SK-N-SH (cell line): ENCODE data around the gene TSPAN7. TPM values are rescaled to one million over a fixed set of nuclear protein-coding genes. Genes with fewer than 3 reads are reported as not detected.

Source experiments
- CTCF ChIA-PET: fragments of 300-600, 350-600 bp; formaldehyde crosslinking; extraction: SDS; loops from one replicate; lab custom pipeline; 2021; lab: Yijun Ruan, JAX
- POLR2A ChIA-PET: fragments of 350-600 bp; sonication (Branson Sonifier 250); formaldehyde crosslinking; extraction: SDS; loops from one replicate; lab custom pipeline; 2020; ENCODE audit warnings: antibody characterized with exemption, inconsistent platforms; lab: Yijun Ruan, JAX
- DNase-seq: peaks from one replicate; pipeline ENCODE4 v3.0.0; 2012
- H2AFZ ChIP-seq: fragments of 200-600 bp; sonication (generic); 2 replicates; pipeline ENCODE4 v1.8.1; 2016; ENCODE audit warnings: antibody characterized with exemption, mild to moderate bottlenecking, low read depth
- H3F3A ChIP-seq: fragments of 200-600 bp; sonication (generic); replicated peaks from 2 replicates; pipeline ENCODE3; 2016; ENCODE audit warnings: antibody characterized with exemption, mild to moderate bottlenecking; ENCODE audit not compliant: insufficient read depth
- H3K27ac ChIP-seq, 2 experiments: fragments of 200-500 bp in 1 of 2; fragments of 200-600 bp in 1 of 2; sonication (Bioruptor generic) in 1 of 2; sonication (generic), shearing (Covaris generic) in 1 of 2; 2 replicates each; pipeline versions ENCODE4 v1.5.1 to v1.6.1; 2014 to 2016; ENCODE audit warnings: low read depth in 2 of 2, inconsistent platforms in 1 of 2, low read length in 1 of 2, mild to moderate bottlenecking in 1 of 2, mixed read lengths in 1 of 2
- H3K27me3 ChIP-seq: fragments of 200-600 bp; sonication (generic), shearing (Covaris generic); 2 replicates; pipeline ENCODE4 v1.6.1; 2016; ENCODE audit warnings: mixed run types; ENCODE audit not compliant: insufficient read depth
- H3K36me3 ChIP-seq, 2 experiments: fragments of 200-500 bp in 1 of 2; fragments of 200-600 bp in 1 of 2; sonication (Bioruptor generic) in 1 of 2; sonication (generic) in 1 of 2; replicated peaks in 1 of 2; 2 replicates each; pipeline versions ENCODE3 to v1.5.1; 2014 to 2016; ENCODE audit warnings: low read length in 1 of 2, mild to moderate bottlenecking in 1 of 2; ENCODE audit not compliant: insufficient read depth in 2 of 2, control insufficient read depth in 1 of 2
- H3K4me1 ChIP-seq, 2 experiments: fragments of 200-500 bp in 1 of 2; fragments of 200-600 bp in 1 of 2; sonication (Bioruptor generic) in 1 of 2; sonication (generic), shearing (Covaris generic) in 1 of 2; 2 replicates each; pipeline versions ENCODE4 v1.5.1 to v1.6.1; 2014 to 2016; ENCODE audit warnings: low read depth in 1 of 2, low read length in 1 of 2, mixed run types in 1 of 2; ENCODE audit not compliant: insufficient read depth in 2 of 2, control insufficient read depth in 1 of 2
- H3K4me2 ChIP-seq: fragments of 200-600 bp; sonication (generic), shearing (Covaris generic); 2 replicates; pipeline ENCODE4 v1.6.1; 2017; ENCODE audit warnings: mixed run types
- H3K4me3 ChIP-seq, 2 experiments: fragments of 200-500 bp in 1 of 2; fragments of 200-600 bp in 1 of 2; sonication (Bioruptor generic) in 1 of 2; sonication (generic), shearing (Covaris generic) in 1 of 2; 2 replicates each; pipeline versions ENCODE4 v1.5.1 to v1.8.1; 2014 to 2016; ENCODE audit warnings: low read depth in 2 of 2, inconsistent platforms in 1 of 2, low read length in 1 of 2, mild to moderate bottlenecking in 1 of 2, mixed read lengths in 1 of 2, moderate library complexity in 1 of 2
- H3K79me2 ChIP-seq: fragments of 200-600 bp; sonication (generic); 2 replicates; pipeline ENCODE4 v1.8.1; 2017; ENCODE audit warnings: mild to moderate bottlenecking; ENCODE audit not compliant: insufficient read depth
- H3K9ac ChIP-seq: fragments of 200-600 bp; sonication (generic); 2 replicates; pipeline ENCODE4 v1.6.1; 2017; ENCODE audit warnings: mixed run types
- H3K9me2 ChIP-seq: fragments of 200-600 bp; sonication (generic); 2 replicates; pipeline ENCODE4 v1.6.1; 2017; ENCODE audit warnings: mixed run types
- H3K9me3 ChIP-seq: fragments of 200-600 bp; sonication (generic); 2 replicates; pipeline ENCODE4 v1.6.1; 2017; ENCODE audit warnings: mixed run types, mild to moderate bottlenecking, moderate library complexity
- H4K20me1 ChIP-seq: fragments of 200-600 bp; sonication (generic); 2 replicates; pipeline ENCODE4 v1.6.1; 2017; ENCODE audit warnings: mild to moderate bottlenecking, mixed run types; ENCODE audit not compliant: insufficient read depth
- ELF1 ChIP-seq: IDR thresholded peaks from 2 replicates; pipeline ENCODE4 v1.4.0; 2012
- MAX ChIP-seq: IDR thresholded peaks from 2 replicates; pipeline ENCODE4 v1.4.0; 2012; ENCODE audit warnings: low read depth
- MEF2A ChIP-seq: IDR thresholded peaks from 2 replicates; pipeline ENCODE4 v1.4.0; 2012; ENCODE audit warnings: low read depth, borderline replicate concordance
- NFIC ChIP-seq: IDR thresholded peaks from 2 replicates; pipeline ENCODE4 v1.4.0; 2012; ENCODE audit warnings: borderline replicate concordance
- REST ChIP-seq: IDR thresholded peaks from 2 replicates; pipeline ENCODE4 v1.6.1; 2012; ENCODE audit warnings: mild to moderate bottlenecking, low read depth, low read length, moderate library complexity
- SIN3A ChIP-seq: IDR thresholded peaks from 2 replicates; pipeline ENCODE4 v1.6.1; 2012; ENCODE audit warnings: low read depth, mild to moderate bottlenecking, low read length, moderate library complexity, borderline replicate concordance
- TAF1 ChIP-seq: IDR thresholded peaks from 2 replicates; pipeline ENCODE4 v1.6.1; 2012; ENCODE audit warnings: low read depth, mild to moderate bottlenecking, low read length, moderate library complexity, borderline replicate concordance
- TEAD4 ChIP-seq: IDR thresholded peaks from 2 replicates; pipeline ENCODE4 v1.4.0; 2012; ENCODE audit warnings: mild to moderate bottlenecking, borderline replicate concordance; ENCODE audit not compliant: insufficient read depth
- YY1 ChIP-seq: IDR thresholded peaks from 2 replicates; pipeline ENCODE4 v1.4.0; 2012; ENCODE audit warnings: low read depth, mild to moderate bottlenecking
- WGBS: methylation state at CpG from one replicate; pipeline ENCODE4 v1.1.6; 2017; ENCODE audit warnings: low lambda C conversion rate; 5-methylcytosine and 5-hydroxymethylcytosine counted together
- polyA plus RNA-seq, 3 experiments: library from polyadenylated mRNA; depleted of rRNA; stranded (reverse); fragments of >200 nt; gene quantifications; 2 replicates each; pipeline ENCODE4 v1.2.3, GENCODE V29; 2012
- TF ChIP-seq, protein P1 (sequence below): IDR thresholded peaks from 2 replicates; pipeline ENCODE4; 2012
- TF ChIP-seq, protein P2 (sequence below): fragments of 150-350 bp; IDR thresholded peaks from 2 replicates; pipeline ENCODE4 v1.6.1; 2016; ENCODE audit warnings: mild to moderate bottlenecking, low read depth, low read length
- TF ChIP-seq, protein P3 (sequence below): fragments of 150-350 bp; IDR thresholded peaks from 2 replicates; pipeline ENCODE4 v1.6.1; 2017; ENCODE audit warnings: antibody characterized with exemption, low read length, low read depth, borderline replicate concordance

TSPAN7 gene
- polyA plus RNA-seq, 1 of the 3 experiments (the other 2 are of a cell fraction): 0.39 TPM

- TF ChIP-seq, protein P1, sequence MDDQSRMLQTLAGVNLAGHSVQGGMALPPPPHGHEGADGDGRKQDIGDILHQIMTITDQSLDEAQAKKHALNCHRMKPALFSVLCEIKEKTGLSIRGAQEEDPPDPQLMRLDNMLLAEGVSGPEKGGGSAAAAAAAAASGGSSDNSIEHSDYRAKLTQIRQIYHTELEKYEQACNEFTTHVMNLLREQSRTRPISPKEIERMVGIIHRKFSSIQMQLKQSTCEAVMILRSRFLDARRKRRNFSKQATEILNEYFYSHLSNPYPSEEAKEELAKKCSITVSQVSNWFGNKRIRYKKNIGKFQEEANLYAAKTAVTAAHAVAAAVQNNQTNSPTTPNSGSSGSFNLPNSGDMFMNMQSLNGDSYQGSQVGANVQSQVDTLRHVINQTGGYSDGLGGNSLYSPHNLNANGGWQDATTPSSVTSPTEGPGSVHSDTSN: no peak
- TF ChIP-seq NFIC: no peak
- TF ChIP-seq, protein P2, sequence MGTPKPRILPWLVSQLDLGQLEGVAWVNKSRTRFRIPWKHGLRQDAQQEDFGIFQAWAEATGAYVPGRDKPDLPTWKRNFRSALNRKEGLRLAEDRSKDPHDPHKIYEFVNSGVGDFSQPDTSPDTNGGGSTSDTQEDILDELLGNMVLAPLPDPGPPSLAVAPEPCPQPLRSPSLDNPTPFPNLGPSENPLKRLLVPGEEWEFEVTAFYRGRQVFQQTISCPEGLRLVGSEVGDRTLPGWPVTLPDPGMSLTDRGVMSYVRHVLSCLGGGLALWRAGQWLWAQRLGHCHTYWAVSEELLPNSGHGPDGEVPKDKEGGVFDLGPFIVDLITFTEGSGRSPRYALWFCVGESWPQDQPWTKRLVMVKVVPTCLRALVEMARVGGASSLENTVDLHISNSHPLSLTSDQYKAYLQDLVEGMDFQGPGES: no peak
- TF ChIP-seq, protein P3, sequence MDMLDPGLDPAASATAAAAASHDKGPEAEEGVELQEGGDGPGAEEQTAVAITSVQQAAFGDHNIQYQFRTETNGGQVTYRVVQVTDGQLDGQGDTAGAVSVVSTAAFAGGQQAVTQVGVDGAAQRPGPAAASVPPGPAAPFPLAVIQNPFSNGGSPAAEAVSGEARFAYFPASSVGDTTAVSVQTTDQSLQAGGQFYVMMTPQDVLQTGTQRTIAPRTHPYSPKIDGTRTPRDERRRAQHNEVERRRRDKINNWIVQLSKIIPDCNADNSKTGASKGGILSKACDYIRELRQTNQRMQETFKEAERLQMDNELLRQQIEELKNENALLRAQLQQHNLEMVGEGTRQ: no peak
- no peak for TF ChIP-seq ELF1
- TF ChIP-seq, all 33 proteins: peak for 0
These were observed 46.6 kb downstream of the TSPAN7 start (continued) for GRCh38 chrX:38607976-38608375.

GRCh38 chrX:38610849-38611248, 49.5 kb downstream of the TSPAN7 start:
- Histone ChIP-seq H4K20me1 (no peaks in the 10 kb centered on the region), H3K79me2 (no peaks in the 10 kb centered on the region), H3K9me2 (no peaks in the 10 kb centered on the region), H2AFZ (no peak overlapping the region), H3K4me1 (no peaks in the 10 kb centered on the region), H3K36me3 (no peaks in the 10 kb centered on the region), H3K9ac (no peak overlapping the region), H3K27me3 (no peaks in the 10 kb centered on the region), H3K9me3 (no peaks in the 10 kb centered on the region), H3K27ac (no peak overlapping the region), H3K4me2 (no peak overlapping the region), H3F3A (no peaks in the 10 kb centered on the region), H3K4me3 (no peak overlapping the region)
- 20% methylated on average over 6 of the region's 6 CpGs for WGBS
- no peak for DNase-seq
- ChIA-PET CTCF (no interaction called here), POLR2A (no interaction called here)
- TF ChIP-seq REST (no peak), MAX (no peak), SIN3A (no peak), MEF2A (no peak), TEAD4 (no peak), TAF1 (no peak), YY1 (no peak)
- TF ChIP-seq, protein P3: no peak
